Esophagus squamous epithelium (tissue), 4 donors: ENCODE data around the gene RTF2.

ENCODE experiments used
- POLR2A ChIP-seq, 4 donors: fragments of 450-650 bp; IDR thresholded peaks; one replicate each; pipeline ENCODE4 v1.6.1; 2017; ENCODE audit warnings: antibody characterized with exemption in 4 of 4, mild to moderate bottlenecking in 4 of 4, moderate library complexity in 3 of 4
- TF ChIP-seq, protein P1 (sequence below), 6 experiments: fragments of 450-650 bp in 4 of 6; fragments of 200-600 bp in 2 of 6; sonication (generic) in 2 of 6; IDR thresholded peaks; one replicate each; pipeline ENCODE4 v1.5.1; 2016 to 2019; ENCODE audit warnings: antibody characterized with exemption in 6 of 6, mild to moderate bottlenecking in 4 of 6, moderate library complexity in 4 of 6

DNA sequence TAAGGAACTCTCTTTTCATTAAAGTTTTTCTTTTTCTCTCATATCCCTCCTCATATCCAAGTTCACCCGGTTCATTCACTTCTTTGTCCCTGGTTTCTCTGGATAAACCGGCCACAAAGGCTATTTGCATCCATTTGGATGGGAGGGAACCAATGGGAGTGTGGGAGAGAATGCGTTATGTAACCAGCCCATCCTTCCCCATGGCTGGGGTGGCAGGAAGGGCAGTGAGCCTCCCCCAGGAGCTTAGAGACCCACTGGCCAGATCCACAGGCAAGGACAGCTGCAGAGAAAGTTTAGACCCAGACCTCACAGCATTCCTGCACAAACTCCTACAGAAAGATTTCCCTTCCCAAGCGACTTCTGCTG lies 45.6 kb upstream of the RTF2 start:
- TF ChIP-seq, protein P1, sequence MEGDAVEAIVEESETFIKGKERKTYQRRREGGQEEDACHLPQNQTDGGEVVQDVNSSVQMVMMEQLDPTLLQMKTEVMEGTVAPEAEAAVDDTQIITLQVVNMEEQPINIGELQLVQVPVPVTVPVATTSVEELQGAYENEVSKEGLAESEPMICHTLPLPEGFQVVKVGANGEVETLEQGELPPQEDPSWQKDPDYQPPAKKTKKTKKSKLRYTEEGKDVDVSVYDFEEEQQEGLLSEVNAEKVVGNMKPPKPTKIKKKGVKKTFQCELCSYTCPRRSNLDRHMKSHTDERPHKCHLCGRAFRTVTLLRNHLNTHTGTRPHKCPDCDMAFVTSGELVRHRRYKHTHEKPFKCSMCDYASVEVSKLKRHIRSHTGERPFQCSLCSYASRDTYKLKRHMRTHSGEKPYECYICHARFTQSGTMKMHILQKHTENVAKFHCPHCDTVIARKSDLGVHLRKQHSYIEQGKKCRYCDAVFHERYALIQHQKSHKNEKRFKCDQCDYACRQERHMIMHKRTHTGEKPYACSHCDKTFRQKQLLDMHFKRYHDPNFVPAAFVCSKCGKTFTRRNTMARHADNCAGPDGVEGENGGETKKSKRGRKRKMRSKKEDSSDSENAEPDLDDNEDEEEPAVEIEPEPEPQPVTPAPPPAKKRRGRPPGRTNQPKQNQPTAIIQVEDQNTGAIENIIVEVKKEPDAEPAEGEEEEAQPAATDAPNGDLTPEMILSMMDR (IDR thresholded peaks at IDR 0.05) = no peak
- TF ChIP-seq POLR2A (IDR thresholded peaks at IDR 0.05) = no peak
